HG03025 (cell line): ENCODE results near the gene TRIAP1.
"Not testable (repeated sequence)": the region's sequence is repeated elsewhere in the genome, so short reads cannot be mapped to it uniquely, and the experiment has no call there.

ENCODE experiments used
- ATAC-seq: cut with Tn5 transposase; IDR thresholded peaks from one replicate; pipeline ENCODE4 v1.9.1; 2021; ENCODE audit warnings: mild to moderate bottlenecking, moderate library complexity; ENCODE audit not compliant: unreplicated experiment, low FRiP score

Gene TRIAP1

DNA sequence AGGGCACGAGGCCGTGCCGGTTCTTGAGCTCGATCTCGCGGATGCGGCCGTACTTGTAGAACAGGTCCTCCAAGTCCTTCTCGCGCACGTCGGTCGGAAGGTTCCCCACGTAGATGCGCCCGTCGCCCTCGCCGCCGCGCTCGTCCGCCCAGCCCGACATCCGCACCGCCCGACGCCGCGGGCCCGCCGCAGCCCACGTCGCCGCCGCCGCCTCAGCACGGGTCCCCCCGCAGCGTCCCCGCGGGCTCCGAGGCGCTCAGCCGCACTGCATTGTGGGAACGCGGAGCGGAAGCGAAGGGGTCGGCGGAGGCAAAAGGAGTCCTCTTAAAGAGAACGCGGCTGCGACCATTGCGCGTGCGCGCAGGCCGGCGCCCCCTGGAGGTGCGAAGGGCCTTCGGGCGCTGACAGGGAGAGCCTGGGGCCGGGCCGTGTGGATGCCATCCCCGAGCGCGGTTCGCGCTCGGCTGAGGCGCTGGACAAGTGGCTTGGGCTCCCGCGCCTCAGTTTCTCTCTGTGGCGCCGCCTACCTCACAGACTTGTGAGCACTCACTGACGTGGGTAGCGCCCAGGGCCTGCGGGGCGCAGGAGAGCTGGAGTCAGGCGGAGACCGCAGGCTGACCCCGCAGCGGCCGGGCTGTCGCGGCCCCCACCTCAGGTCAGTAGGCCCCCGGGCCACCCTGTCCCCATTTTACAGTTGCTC, 23.4 kb upstream of the TRIAP1 start, which contains the start of gene SRSF9:
Gene SRSF9 (minus strand): TSS at position 299 of the 700 bp plus-strand sequence. CDS start 139 bp downstream, at position 160.
- peak; percentile 80 for ATAC-seq

DNA sequence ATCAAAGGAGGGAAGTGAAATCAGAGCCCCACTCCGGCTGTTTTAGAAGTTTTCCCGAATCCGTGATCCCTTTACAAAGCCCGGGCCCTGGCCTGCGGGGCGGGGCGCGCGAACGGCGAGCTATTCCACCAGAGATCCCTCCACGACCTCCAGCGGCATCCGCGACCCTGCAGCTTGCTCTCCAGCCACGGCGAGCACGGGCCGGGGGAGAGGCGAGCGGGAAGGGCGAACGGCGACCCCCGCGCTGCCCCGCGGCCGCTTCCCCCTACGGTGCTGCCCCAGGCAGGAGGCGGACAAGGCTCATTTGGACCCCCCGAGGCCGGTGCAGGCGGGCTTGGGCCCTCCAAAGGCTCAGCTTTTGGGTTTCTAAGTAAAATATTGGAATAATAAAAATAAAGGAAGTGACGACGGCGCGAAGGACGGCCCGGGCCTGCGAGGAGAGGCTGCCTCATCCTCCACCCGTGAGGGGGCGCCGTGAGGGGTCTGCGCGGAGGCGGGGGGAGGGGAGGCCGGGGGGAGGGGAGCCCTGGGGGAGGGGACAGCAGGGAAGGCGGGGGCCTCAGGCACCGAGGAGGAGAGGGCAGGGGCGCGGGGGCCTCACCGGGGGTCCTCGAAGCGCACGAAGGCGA, 22.8 kb upstream of the TRIAP1 start:
- ATAC-seq = peak; percentile 28

DNA sequence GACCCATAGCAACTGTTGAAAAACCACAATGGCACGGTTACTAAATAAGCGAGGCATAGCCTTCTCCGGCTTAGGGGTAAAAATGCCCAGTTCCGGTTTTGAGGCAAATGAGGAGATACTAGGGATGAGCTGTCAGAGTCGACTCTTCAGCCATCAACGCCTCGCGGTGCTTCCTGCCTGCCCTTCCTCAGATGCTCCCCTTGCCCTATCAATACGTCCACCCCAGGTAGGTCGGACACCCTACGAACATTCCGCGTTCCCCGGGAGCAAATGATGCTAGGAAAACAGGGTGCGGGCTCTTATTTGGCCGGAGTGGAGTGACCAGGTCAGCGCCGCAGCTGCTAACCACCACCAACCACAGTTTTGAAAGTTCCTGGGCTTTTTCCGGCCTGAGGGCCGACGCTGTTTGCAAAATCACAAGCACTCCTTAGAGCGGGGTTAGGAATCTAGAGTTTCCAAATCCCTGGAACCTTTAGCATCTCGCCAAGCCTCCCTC, 22.2 kb upstream of the TRIAP1 start:
- ATAC-seq = no peak

DNA sequence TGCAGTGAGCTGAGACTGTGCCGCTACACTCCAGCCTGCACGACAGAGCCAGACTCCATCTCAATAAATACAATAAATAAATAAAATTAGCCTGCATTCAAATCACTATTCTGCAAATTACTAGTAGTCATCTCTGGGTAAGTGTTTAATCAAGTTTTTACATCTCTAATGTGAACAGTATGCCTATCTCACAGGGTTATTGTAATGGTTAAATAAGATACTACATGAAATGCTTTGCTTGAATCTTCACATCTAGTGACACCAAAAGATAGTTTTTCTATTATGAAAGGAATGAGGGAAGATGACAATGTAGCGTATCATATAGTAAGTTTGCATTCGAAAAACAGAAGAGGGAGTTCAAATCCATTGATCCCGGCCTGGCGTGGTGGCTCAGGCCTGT, 21.3 kb upstream of the TRIAP1 start:
- ATAC-seq = no peak

DNA sequence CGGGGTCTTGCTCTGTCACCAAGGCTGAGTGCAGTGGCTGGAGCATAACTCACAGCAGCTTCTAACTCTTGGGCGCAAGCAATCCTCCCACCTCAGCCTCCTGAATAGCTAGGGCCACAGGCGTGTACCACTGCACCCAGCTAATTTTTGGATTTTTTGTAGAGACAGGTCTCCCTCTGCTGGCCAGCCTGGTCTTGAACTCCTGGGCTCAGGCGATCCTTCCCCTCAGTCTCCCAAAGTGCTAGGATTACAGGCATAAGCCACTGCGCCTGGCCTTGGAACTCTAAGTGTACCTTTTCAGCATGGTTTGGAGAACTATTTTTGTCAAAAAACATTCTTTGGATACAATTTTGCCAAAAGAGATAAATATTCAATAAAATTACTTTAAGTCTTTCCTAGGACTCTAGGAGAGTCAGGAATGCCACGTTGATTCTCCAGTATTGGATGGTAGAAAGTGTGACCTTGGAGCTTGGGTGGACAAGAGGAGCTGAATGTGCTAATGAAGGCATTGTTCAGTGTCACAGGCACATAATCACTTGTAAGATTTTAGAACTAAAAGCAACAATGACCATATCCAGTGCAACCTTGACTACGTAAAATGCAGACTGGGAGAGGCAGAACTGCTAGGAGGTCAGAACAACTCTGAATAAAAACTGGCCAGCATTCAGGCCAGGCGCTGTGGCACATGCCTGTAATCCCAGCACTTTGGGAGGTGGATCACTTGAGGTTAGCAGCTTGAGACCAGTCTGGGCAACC, 20.6 kb upstream of the TRIAP1 start:
- ATAC-seq = no peak

DNA sequence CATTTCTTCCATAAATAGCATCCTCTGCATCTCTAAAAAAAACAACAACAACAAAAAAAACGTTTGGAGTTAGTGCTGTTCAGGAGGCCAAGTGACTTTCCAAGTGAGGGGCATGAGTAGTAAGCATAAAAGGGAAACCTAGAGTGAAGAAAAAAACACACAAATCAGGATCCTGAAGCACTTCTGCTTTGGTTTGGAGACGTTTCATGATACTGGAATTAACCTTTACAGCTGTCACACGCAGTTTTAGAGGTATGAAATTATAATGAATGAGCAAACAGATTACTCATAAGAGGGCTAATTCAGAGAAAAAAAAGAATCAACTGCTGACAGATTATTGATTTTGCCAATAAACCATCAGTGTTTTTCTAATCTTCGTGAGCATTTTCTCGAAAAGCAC, 19.6 kb upstream of the TRIAP1 start:
- ATAC-seq = no peak

DNA sequence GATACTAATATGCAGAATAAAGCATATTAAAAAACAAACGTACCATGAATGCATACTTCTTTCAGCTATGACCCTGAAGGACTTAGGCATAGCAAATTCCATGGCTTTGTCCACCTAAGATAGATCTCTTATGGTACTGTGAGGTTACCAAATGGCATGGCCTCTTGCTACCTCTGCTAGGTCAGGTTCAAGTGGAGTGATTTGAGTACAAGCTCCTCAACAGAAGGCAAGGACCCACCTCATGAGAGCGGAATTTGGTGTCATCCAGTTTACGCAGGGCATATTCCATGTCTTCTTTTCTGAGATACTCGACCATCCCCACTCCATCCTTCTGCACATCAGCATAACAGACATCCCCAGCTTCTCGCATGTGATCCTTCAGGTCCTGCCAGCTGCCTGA, 17.5 kb upstream of the TRIAP1 start:
- ATAC-seq = no peak

DNA sequence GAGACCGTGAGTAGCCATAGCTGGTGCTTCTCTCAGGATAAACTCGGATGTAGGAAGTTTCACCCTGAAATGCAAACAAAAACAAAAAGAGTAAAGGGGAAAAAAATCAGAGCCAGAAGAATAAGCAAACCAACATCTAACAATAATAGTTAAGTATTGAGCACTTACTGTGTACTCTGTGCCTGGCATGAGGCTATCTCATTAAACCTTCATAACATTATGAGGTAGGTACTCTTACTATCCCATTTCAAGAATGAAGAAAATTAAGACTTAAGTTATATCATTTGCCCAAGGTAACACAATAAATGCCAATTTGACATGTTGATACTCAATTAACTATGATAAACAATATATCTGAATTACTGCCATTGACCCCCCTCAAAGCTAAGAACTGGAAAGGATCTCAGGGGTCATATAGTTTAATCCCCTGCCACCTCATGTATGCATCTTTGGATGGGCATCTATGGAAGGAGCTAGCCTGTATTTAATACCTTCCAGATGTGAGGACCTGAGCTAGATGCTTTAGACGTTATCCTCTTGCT, 16.0 kb upstream of the TRIAP1 start:
- ATAC-seq = no peak

DNA sequence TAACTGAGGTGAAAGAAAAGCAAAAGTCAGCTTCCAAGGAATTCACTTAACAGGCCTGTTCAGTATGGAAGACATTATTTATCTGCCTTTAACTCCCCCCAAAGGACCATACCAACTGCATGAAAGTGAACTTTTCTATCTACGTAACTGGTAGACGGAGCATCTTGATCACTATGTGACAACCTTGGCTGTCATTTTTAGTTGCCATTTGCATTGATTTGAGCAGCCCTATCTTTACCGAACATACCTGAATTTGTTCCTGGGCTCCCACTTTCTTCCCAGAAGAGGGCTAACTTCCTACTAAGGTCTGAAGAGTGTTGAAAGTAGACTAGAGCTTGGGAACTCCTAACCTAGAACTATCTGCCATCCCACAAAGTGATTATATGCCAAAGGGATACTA, 14.0 kb upstream of the TRIAP1 start:
- ATAC-seq = no peak

DNA sequence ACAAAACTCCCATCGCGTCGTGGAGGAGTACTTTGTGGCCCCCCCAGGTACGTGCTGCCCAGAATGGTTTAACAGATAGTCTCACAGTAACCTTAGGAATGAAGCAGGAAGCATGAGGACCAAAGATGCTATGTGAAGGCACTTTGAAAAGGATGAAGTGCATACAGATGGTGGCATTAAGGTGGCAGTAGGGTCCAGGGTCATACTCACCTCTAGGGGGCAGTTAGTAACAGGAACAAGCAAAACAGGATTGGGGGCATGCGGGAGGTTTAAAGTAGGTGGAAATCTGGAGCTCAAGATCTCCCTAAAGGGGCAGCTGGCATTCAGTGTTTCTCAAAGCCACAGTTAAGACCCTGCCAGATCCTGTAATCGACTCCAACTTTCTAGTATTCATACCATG, 10.9 kb upstream of the TRIAP1 start:
- no peak for ATAC-seq

DNA sequence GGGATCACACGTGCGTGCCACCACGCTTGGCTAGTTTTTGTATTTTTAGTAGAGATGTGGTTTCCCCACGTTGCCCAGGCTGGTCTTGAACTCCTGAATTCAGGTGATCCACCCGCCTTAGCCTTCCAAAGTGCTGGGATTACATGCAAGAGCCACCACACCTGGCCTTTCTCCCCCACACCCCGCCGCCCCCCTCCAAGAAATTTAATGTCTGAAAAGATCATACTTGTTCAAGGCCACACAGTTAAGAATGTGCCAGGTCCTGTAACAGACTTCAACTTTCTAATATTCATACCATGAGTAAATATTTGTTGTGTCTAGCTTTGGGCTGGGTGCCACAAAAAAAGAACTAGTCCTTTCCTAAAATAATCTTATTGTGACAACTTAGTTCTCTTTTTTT, 9.1 kb upstream of the TRIAP1 start:
- no peak for ATAC-seq

DNA sequence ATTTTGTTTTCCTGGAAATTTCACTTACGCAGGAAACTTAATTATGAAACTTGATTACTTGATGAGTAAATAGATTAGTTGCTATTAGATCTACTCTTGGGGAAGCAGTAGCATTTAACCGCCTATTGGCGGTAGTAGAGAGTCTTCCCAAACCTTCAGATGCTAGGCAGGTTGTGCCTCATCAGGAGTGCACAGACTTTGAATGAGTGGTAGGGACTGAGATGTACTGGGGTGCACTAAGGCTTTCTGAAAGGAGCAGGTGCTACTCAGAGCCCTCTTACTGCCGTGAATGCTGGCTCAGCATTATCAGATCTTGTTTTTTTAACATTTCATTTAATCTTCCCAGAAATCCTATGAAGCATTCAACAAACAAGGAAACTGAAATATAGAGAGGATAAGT, 7.8 kb upstream of the TRIAP1 start:
- ATAC-seq = no peak

DNA sequence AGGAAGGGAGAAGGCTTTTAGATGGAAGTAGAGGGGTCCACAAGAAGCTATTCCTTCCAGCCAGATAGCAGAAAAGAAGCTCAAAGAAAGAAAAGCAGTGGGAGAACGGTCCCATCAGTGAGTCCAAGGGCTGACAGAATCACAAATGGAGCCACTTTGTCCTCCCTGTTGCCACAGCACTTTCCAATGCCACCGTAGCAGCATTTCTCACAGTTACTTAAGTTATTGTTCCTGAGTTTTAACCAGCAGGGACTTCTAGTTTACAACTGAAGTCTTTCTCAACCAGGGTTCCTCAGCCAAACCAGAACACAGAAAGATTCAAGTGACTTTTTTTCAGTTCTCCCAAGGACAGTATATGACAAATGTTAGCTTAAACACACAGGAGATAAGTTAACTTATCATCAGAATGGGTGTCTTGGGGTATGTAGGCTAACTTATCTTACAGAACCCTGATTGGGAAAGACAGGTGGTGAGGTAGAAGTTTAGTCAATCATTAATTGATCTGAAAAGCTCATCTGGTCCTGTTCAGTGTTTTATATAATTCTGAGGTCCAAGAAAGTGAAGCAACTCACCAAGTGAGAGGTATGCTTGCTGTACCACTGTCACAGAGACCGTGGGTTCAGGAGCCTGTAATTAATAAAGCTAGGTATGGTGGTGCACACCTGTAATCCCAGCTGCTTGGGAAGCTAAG, 7.0 kb upstream of the TRIAP1 start:
- ATAC-seq = no peak

DNA sequence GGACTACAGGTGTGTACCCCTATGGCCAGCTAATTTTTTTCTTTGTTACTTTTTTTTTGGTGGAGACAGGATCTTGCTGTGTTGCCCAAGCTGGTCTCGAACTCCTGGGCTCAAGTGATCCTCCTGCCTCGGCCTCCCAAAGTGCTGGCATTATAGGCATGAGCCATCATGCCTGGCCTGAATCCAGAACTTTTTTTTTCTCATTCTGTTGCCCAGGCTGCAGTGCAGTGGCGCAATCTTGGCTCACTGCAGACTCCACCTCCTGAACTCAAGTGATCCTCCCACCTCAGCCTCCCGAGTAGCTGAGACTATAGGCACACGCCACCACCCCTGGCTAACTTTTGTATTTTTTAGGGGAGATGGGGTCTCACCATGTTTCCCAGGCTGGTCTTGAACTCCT, 6.3 kb upstream of the TRIAP1 start:
- not testable (repeated sequence) for ATAC-seq

DNA sequence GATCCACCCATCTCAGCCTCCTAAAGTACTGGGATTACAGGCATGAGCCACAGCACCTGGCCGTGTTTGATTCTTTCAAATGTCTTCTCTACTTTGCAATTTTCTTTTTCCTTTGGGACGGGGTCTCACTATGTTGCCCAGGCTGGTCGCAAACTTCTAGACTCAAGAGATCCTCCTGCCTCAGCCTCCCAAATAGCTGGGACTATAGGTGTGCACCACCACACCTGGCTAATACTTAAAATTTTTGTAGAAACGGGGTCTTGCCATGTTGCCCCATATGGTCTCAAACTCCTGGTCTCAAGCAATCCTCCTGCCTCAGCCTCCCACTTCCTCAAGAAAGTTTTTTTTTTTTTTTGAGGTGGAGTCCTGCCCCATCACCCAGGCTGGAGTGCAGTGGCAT, 1.8 kb upstream of the TRIAP1 start:
- ATAC-seq = no peak

DNA sequence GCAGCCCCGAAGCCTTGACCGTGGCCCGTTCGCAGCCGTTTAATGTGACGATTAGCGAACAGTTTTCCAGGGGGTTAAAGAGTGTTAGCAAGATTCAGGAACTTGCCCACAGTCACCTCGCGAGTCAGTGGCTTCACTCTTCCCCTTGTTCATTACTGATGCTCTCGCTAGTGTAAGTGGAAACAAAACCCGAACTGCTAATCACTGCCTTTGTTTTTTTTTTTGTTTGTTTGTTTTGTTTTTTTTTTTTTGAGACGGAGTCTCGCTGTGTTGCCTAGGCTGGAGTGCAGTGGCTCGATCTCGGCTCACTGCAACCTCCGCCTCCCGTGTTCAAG, 627 bp upstream of the TRIAP1 start:
- not testable (repeated sequence) for ATAC-seq

DNA sequence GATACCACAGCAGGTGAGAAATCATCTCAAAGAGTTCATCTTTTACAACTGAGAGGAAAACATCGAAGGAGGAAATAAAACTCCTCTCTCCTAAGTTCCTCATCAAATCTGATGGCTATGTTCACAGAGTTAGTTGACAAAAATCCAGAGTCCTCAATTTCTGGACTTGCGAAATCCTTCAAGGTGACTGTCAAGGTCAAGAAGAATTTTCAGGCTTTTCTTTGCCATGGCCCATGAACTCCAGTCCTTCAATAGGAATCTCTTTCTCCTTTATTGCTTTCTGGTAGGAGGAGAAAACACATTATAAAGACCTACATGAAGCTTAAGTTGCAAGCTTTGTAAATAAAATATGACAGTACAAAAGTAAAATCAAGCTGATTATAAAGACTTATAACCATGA, 1.5 kb downstream of the TRIAP1 start:
- ATAC-seq = no peak

DNA sequence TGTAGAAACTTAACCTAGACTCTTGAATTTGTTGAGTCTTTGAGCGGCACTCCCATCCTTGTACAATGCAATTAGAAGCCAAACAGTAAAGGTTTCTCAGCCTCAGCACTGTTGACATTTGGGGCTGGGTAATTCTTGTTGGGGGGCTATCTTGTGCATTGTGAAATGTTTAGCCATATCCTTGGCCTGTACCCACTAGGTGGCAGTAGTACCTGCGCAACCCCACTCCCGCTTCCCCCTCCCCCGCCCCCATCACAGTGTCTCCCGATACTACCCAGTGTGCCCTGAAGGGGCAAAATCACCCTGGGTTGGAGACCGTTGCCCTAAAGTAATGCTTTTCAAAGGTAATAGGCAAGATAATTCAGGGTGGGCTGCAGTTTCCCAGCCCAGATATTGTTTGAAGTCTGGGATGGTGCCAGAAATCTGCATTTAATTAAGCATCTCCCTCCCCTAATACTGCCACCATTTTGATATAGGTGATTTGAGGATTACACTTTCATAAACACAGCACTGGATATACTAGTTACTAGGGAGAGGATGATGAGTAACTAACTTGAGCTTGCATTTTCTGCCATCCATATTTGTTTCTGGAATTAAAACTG, 6.4 kb downstream of the TRIAP1 start:
- no peak for ATAC-seq

DNA sequence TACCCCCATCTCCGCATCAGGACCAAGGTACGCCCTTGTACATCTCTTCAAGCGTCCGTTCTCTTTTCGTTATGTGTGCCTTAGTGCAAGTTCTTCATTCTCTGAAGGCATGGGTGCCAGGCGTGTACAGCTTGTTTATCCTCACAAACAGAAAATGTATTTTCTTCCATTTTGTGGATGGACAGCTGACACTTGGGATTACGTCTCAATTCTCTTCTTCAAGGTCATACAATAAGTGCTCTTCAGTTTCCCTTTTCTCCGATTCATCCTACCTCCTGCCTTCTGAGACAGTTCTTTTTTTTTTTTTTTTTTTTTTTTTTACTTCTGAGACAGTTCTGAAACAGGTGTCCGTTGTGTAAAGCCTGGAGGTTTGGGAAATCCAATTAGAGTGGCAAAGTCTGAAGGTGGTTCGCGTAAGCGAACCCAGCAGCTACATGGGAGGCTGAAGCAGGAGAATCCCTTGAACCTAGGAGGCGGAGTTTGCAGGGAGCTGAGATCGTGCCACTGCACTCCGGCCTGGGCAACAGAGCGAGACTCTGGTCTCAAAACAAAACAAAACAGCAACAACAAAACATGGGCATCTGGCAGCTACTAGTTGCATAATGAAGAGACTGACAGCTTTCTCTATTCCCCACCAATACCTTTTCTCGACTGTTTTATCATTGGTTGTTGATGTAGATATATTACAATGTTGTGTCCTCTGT, 7.5 kb downstream of the TRIAP1 start:
- ATAC-seq = no peak
